ENCODE data around the gene ATP2C2. TPM values are rescaled to one million over a fixed set of nuclear protein-coding genes. Genes with fewer than 3 reads are reported as not detected.

Gene ATP2C2
- total RNA-seq, 4 donors from 2014 or later: 138 to 3,342 (median 155) TPM

- 5 to 10% methylated on average over 8 to 21 of the region's 21 CpGs for WGBS, 2 donors (ENCODE audit: low coverage in 1 of 2)
- TF ChIP-seq POLR2A (IDR thresholded peaks at IDR 0.05) (no peak), CTCF (IDR thresholded peaks at IDR 0.05) (peak; percentile 96 to 98 (median 98)), POLR2AphosphoS5 (IDR thresholded peaks at IDR 0.05) (peak in 1 of 3 donors; percentile 26)
- in situ Hi-C loops (cut with MboI; ENCODE audit: low pct_ligation_motif_present in 1 of 4, low pct_unique_long_range_greater_than_20kb in 1 of 4, low sequenced_read_pairs in 3 of 4) (loop anchor here (5.0 to 25.0 kb wide), 5 partner anchors 111 to 226 kb away; no protein-coding TSS in a partner anchor), intact Hi-C loops (cut with DNase I; ENCODE audit: low total_unique reads) (loop anchor here (1.0 to 10.0 kb wide), 2 partner anchors 112 to 214 kb away; no protein-coding TSS in a partner anchor)
- DNase-seq: peak; percentile 88
- Histone ChIP-seq H3K27me3 (no peaks in the 10 kb centered on the region), H3K36me3 (no peaks in the 10 kb centered on the region), H3K4me1 (peaks cover 0 to 7% (median 2%) of the 10 kb centered on the region in 4 donors), H3K27ac (no peak overlapping the region), H3K4me3 (no peak overlapping the region), H3K9me3 (no peaks in the 10 kb centered on the region)
Measured at GRCh38 chr16:84511180-84511800, 143.0 kb downstream of the ATP2C2 start.

- H3K36me3 ChIP-seq: no peaks in the 10 kb centered on the region
- in situ Hi-C loops (cut with MboI; ENCODE audit: low pct_ligation_motif_present in 1 of 4, low pct_unique_long_range_greater_than_20kb in 1 of 4, low sequenced_read_pairs in 3 of 4): loop anchor here (5.0 to 25.0 kb wide), 5 partner anchors 110 to 225 kb away; no protein-coding TSS in a partner anchor
- WGBS, 2 donors (ENCODE audit: low coverage in 1 of 2): 76% methylated on average over 13 of the region's 13 CpGs; no CpG with 5 or more reads in 1 of the 2 donors
- no peaks in the 10 kb centered on the region for H3K9me3 ChIP-seq
- intact Hi-C loops (cut with DNase I; ENCODE audit: low total_unique reads): loop anchor here (1.0 to 10.0 kb wide), 2 partner anchors 111 to 213 kb away; no protein-coding TSS in a partner anchor
- no peak for TF ChIP-seq CTCF (IDR thresholded peaks at IDR 0.05)
- TF ChIP-seq POLR2AphosphoS5 (IDR thresholded peaks at IDR 0.05): no peak
- no peak for TF ChIP-seq EP300 (IDR thresholded peaks at IDR 0.05; ENCODE audit: low read depth)
- TF ChIP-seq POLR2A (IDR thresholded peaks at IDR 0.05): no peak
- H3K4me1 ChIP-seq: peaks cover 0 to 2% (median under 1%) of the 10 kb centered on the region in 4 donors
- no peak overlapping the region for H3K4me3 ChIP-seq
- no peaks in the 10 kb centered on the region for H3K27me3 ChIP-seq
- no peak overlapping the region for H3K27ac ChIP-seq
- DNase-seq: no peak
Measured at GRCh38 chr16:84511831-84512230, 143.5 kb downstream of the ATP2C2 start.

- TF ChIP-seq EP300 (IDR thresholded peaks at IDR 0.05; ENCODE audit: low read depth) (no peak), CTCF (IDR thresholded peaks at IDR 0.05) (no peak), POLR2A (IDR thresholded peaks at IDR 0.05) (no peak), POLR2AphosphoS5 (IDR thresholded peaks at IDR 0.05) (no peak)
- no peaks in the 10 kb centered on the region for H3K27me3 ChIP-seq
- H3K9me3 ChIP-seq: no peaks in the 10 kb centered on the region
- no peaks in the 10 kb centered on the region for H3K36me3 ChIP-seq
- H3K27ac ChIP-seq: no peak overlapping the region
- no peak overlapping the region for H3K4me3 ChIP-seq
- intact Hi-C loops (cut with DNase I; ENCODE audit: low total_unique reads): loop anchor here (10.0 kb wide), 1 partner anchor 212 kb away; no protein-coding TSS in a partner anchor
- in situ Hi-C loops (cut with MboI; ENCODE audit: low pct_ligation_motif_present in 1 of 4, low pct_unique_long_range_greater_than_20kb in 1 of 4, low sequenced_read_pairs in 3 of 4): loop anchor here (5.0 to 25.0 kb wide), 5 partner anchors 109 to 224 kb away; no protein-coding TSS in a partner anchor
- no peaks in the 10 kb centered on the region for H3K4me1 ChIP-seq
- WGBS, 2 donors (ENCODE audit: low coverage in 1 of 2): 83 to 90% methylated on average over 10 of the region's 10 CpGs
- no peak for DNase-seq
Measured at GRCh38 chr16:84513123-84513522, 144.8 kb downstream of the ATP2C2 start.

- Histone ChIP-seq H3K27me3 (no peaks in the 10 kb centered on the region), H3K36me3 (no peaks in the 10 kb centered on the region), H3K4me3 (no peak overlapping the region), H3K9me3 (no peaks in the 10 kb centered on the region), H3K27ac (no peak overlapping the region), H3K4me1 (peaks cover 0 to under 1% (median 0%) of the 10 kb centered on the region in 4 donors)
- intact Hi-C loops (cut with DNase I; ENCODE audit: low total_unique reads): loop anchor here (10.0 kb wide), 1 partner anchor 211 kb away; no protein-coding TSS in a partner anchor
- in situ Hi-C loops (cut with MboI; ENCODE audit: low pct_ligation_motif_present in 1 of 4, low pct_unique_long_range_greater_than_20kb in 1 of 4, low sequenced_read_pairs in 3 of 4): loop anchor here (5.0 to 25.0 kb wide), 5 partner anchors 109 to 224 kb away; no protein-coding TSS in a partner anchor
- no peak for DNase-seq
- 83% methylated on average over 11 of the region's 11 CpGs; no CpG with 5 or more reads in 1 of the 2 donors for WGBS, 2 donors (ENCODE audit: low coverage in 1 of 2)
- TF ChIP-seq POLR2A (IDR thresholded peaks at IDR 0.05) (no peak), CTCF (IDR thresholded peaks at IDR 0.05) (no peak), POLR2AphosphoS5 (IDR thresholded peaks at IDR 0.05) (no peak), EP300 (IDR thresholded peaks at IDR 0.05; ENCODE audit: low read depth) (no peak)
Measured at GRCh38 chr16:84513666-84514065, 145.3 kb downstream of the ATP2C2 start.
